Progenitor cell of endocrine pancreas (in vitro differentiated cells): Measurements from ENCODE around the gene PTPRK. TPM values are rescaled to one million over a fixed set of nuclear protein-coding genes. Genes with fewer than 3 reads are reported as not detected.

Experiments
- DNase-seq: peaks from one replicate; pipeline ENCODE4 v3.0.0; 2021; ENCODE audit warnings: low spot score; ENCODE audit not compliant: unreplicated experiment
- H3K27ac Mint-ChIP-seq: 2 replicates; pipeline ENCODE4 v1.8.0; 2021; ENCODE audit warnings: mild to moderate bottlenecking, moderate library complexity, mixed read lengths
- H3K27me3 Mint-ChIP-seq: 2 replicates; pipeline ENCODE4 v1.8.0; 2021; ENCODE audit warnings: mixed read lengths
- H3K36me3 Mint-ChIP-seq: 2 replicates; pipeline ENCODE4 v1.8.0; 2022; ENCODE audit warnings: mixed read lengths; ENCODE audit not compliant: insufficient read depth
- H3K4me1 Mint-ChIP-seq: 2 replicates; pipeline ENCODE4 v1.8.0; 2021; ENCODE audit warnings: low read depth, mixed read lengths
- H3K4me3 Mint-ChIP-seq: 2 replicates; pipeline ENCODE4 v1.8.0; 2021; ENCODE audit warnings: low read depth, mild to moderate bottlenecking, moderate library complexity, mixed read lengths
- H3K9me3 Mint-ChIP-seq: 2 replicates; pipeline ENCODE4 v1.8.0; 2021; ENCODE audit warnings: low read depth, mixed read lengths
- CTCF ChIP-seq: fragments of 200-600 bp; sonication (generic); IDR thresholded peaks from one replicate; pipeline ENCODE4 v1.5.0; 2021; ENCODE audit warnings: antibody characterized with exemption, mild to moderate bottlenecking; ENCODE audit not compliant: unreplicated experiment
- total RNA-seq: library from RNA; stranded (reverse); gene quantifications from 2 replicates; pipeline ENCODE4 v1.2.1, GENCODE V29; 2021

PTPRK gene
- total RNA-seq, 1 donor from 2014 or later: 86.2 TPM

- H3K36me3 Mint-ChIP-seq: peaks cover 2% of the 10 kb centered on the region
- TF ChIP-seq CTCF: no peak
Observed at GRCh38 chr6:127921982-127922381, 598.4 kb downstream of the PTPRK start.

GRCh38 chr6:127920804-127921203, 599.6 kb downstream of the PTPRK start:
- Mint-ChIP-seq H3K27me3 (no peaks in the 10 kb centered on the region), H3K9me3 (peaks cover 7% of the 10 kb centered on the region), H3K27ac (no peak overlapping the region), H3K4me3 (no peak overlapping the region), H3K4me1 (peaks cover 3% of the 10 kb centered on the region), H3K36me3 (peaks cover under 1% of the 10 kb centered on the region)
- no peak for DNase-seq
- no peak for TF ChIP-seq CTCF

More at GRCh38 chr6:127921982-127922381, 598.4 kb downstream of the PTPRK start:
- H3K9me3 Mint-ChIP-seq: peaks cover 12% of the 10 kb centered on the region
- H3K27me3 Mint-ChIP-seq: no peaks in the 10 kb centered on the region
- no peak for DNase-seq
- peaks cover 3% of the 10 kb centered on the region for H3K4me1 Mint-ChIP-seq
- H3K27ac Mint-ChIP-seq: no peak overlapping the region
- no peak overlapping the region for H3K4me3 Mint-ChIP-seq
